Measurements from ENCODE around the gene DAAM1. TPM values are rescaled to one million over a fixed set of nuclear protein-coding genes. Genes with fewer than 3 reads are reported as not detected.

The DAAM1 gene
- polyA plus RNA-seq, 1 donor (not counting 4 experiments of a cell fraction or from before 2014, with no cell fraction given): 44.6 TPM

GRCh38 chr14:59217011-59217410, 28.5 kb downstream of the DAAM1 start:
- Histone ChIP-seq H3K9me3 (ENCODE audit: control insufficient read depth, low read depth, low read length) (no peaks in the 10 kb centered on the region), H2AFZ (ENCODE audit: control insufficient read depth, low read length) (no peak overlapping the region), H3K4me2 (ENCODE audit: control insufficient read depth, extremely low read depth, insufficient read depth, low read depth, low read length) (no peak overlapping the region), H3K4me1 (ENCODE audit: control insufficient read depth, extremely low read depth, insufficient read depth, low read length) (peaks cover 5% of the 10 kb centered on the region), H3K79me2 (ENCODE audit: control insufficient read depth, insufficient read depth, low read length) (peaks cover 43% of the 10 kb centered on the region), H4K20me1 (ENCODE audit: control insufficient read depth, extremely low read depth, insufficient read depth, low read length) (no peaks in the 10 kb centered on the region), H3K27me3 (ENCODE audit: control insufficient read depth, extremely low read depth, insufficient read depth, low read length) (no peaks in the 10 kb centered on the region), H3K9ac (ENCODE audit: control insufficient read depth, extremely low read depth, insufficient read depth, low read length) (no peak overlapping the region), H3K9me1 (ENCODE audit: control insufficient read depth, extremely low read depth, insufficient read depth, low read length) (no peaks in the 10 kb centered on the region), H3K4me3 (ENCODE audit: control insufficient read depth in 2 of 3, extremely low read depth in 1 of 3, insufficient read depth in 2 of 3, low read depth in 1 of 3, low read length in 3 of 3) (no peak overlapping the region), H3K27ac (ENCODE audit: control insufficient read depth, insufficient read depth, low read length) (no peak overlapping the region), H3K36me3 (ENCODE audit: control insufficient read depth in 2 of 2, extremely low read depth in 1 of 2, insufficient read depth in 2 of 2, low read length in 2 of 2) (no peaks in the 10 kb centered on the region)
- no peak for DNase-seq (ENCODE audit: low read depth, low spot score)
- FAIRE-seq: no peak
- dilution Hi-C loops (cut with MboI; ENCODE audit: extremely low pct_ligation_motif_present, low sequenced_read_pairs): no loop called here
- TF ChIP-seq EZH2 (IDR thresholded peaks at IDR 0.05; ENCODE audit: low read length): no peak

GRCh38 chr14:59221568-59221967, 33.1 kb downstream of the DAAM1 start:
- H3K9me3 ChIP-seq (ENCODE audit: control insufficient read depth, low read depth, low read length): no peaks in the 10 kb centered on the region
- H3K4me3 ChIP-seq (ENCODE audit: control insufficient read depth in 2 of 3, extremely low read depth in 1 of 3, insufficient read depth in 2 of 3, low read depth in 1 of 3, low read length in 3 of 3): no peak overlapping the region
- dilution Hi-C loops (cut with MboI; ENCODE audit: extremely low pct_ligation_motif_present, low sequenced_read_pairs): no loop called here
- no peaks in the 10 kb centered on the region for H4K20me1 ChIP-seq (ENCODE audit: control insufficient read depth, extremely low read depth, insufficient read depth, low read length)
- no peaks in the 10 kb centered on the region for H3K27me3 ChIP-seq (ENCODE audit: control insufficient read depth, extremely low read depth, insufficient read depth, low read length)
- no peaks in the 10 kb centered on the region for H3K9me1 ChIP-seq (ENCODE audit: control insufficient read depth, extremely low read depth, insufficient read depth, low read length)
- H3K9ac ChIP-seq (ENCODE audit: control insufficient read depth, extremely low read depth, insufficient read depth, low read length): no peak overlapping the region
- FAIRE-seq: no peak
- peaks cover 12% of the 10 kb centered on the region for H3K4me1 ChIP-seq (ENCODE audit: control insufficient read depth, extremely low read depth, insufficient read depth, low read length)
- no peak for TF ChIP-seq EZH2 (IDR thresholded peaks at IDR 0.05; ENCODE audit: low read length)
- TF ChIP-seq CTCF (optimal IDR thresholded peaks at IDR 0.05 in 1 of 3, IDR thresholded peaks at IDR 0.05 in 1 of 3, conservative IDR thresholded peaks at IDR 0.05 in 1 of 3; ENCODE audit: extremely low read depth in 1 of 3, insufficient read depth in 2 of 3, low read length in 3 of 3): no peak
- H3K27ac ChIP-seq (ENCODE audit: control insufficient read depth, insufficient read depth, low read length): no peak overlapping the region
- H3K4me2 ChIP-seq (ENCODE audit: control insufficient read depth, extremely low read depth, insufficient read depth, low read depth, low read length): no peak overlapping the region
- no peak for DNase-seq (ENCODE audit: low read depth, low spot score)
- no peak overlapping the region for H2AFZ ChIP-seq (ENCODE audit: control insufficient read depth, low read length)
- no peaks in the 10 kb centered on the region for H3K36me3 ChIP-seq (ENCODE audit: control insufficient read depth in 2 of 2, extremely low read depth in 1 of 2, insufficient read depth in 2 of 2, low read length in 2 of 2)
- H3K79me2 ChIP-seq (ENCODE audit: control insufficient read depth, insufficient read depth, low read length): peaks cover 45% of the 10 kb centered on the region

- H4K20me1 ChIP-seq (ENCODE audit: control insufficient read depth, extremely low read depth, insufficient read depth, low read length): no peaks in the 10 kb centered on the region
- H3K4me3 ChIP-seq (ENCODE audit: control insufficient read depth in 2 of 3, extremely low read depth in 1 of 3, insufficient read depth in 2 of 3, low read depth in 1 of 3, low read length in 3 of 3): no peak overlapping the region
- H3K4me1 ChIP-seq (ENCODE audit: control insufficient read depth, extremely low read depth, insufficient read depth, low read length): peaks cover 12% of the 10 kb centered on the region
- DNase-seq (ENCODE audit: low read depth, low spot score) (no peak), FAIRE-seq (no peak)
- dilution Hi-C loops (cut with MboI; ENCODE audit: extremely low pct_ligation_motif_present, low sequenced_read_pairs): no loop called here
- H3K27ac ChIP-seq (ENCODE audit: control insufficient read depth, insufficient read depth, low read length): no peak overlapping the region
- H3K9me3 ChIP-seq (ENCODE audit: control insufficient read depth, low read depth, low read length): no peaks in the 10 kb centered on the region
- no peak overlapping the region for H3K4me2 ChIP-seq (ENCODE audit: control insufficient read depth, extremely low read depth, insufficient read depth, low read depth, low read length)
- no peaks in the 10 kb centered on the region for H3K9me1 ChIP-seq (ENCODE audit: control insufficient read depth, extremely low read depth, insufficient read depth, low read length)
- no peak overlapping the region for H2AFZ ChIP-seq (ENCODE audit: control insufficient read depth, low read length)
- H3K9ac ChIP-seq (ENCODE audit: control insufficient read depth, extremely low read depth, insufficient read depth, low read length): no peak overlapping the region
- no peaks in the 10 kb centered on the region for H3K36me3 ChIP-seq (ENCODE audit: control insufficient read depth in 2 of 2, extremely low read depth in 1 of 2, insufficient read depth in 2 of 2, low read length in 2 of 2)
- TF ChIP-seq CTCF (optimal IDR thresholded peaks at IDR 0.05 in 1 of 3, IDR thresholded peaks at IDR 0.05 in 1 of 3, conservative IDR thresholded peaks at IDR 0.05 in 1 of 3; ENCODE audit: extremely low read depth in 1 of 3, insufficient read depth in 2 of 3, low read length in 3 of 3) (no peak), EZH2 (IDR thresholded peaks at IDR 0.05; ENCODE audit: low read length) (no peak)
- H3K79me2 ChIP-seq (ENCODE audit: control insufficient read depth, insufficient read depth, low read length): peaks cover 55% of the 10 kb centered on the region
- no peaks in the 10 kb centered on the region for H3K27me3 ChIP-seq (ENCODE audit: control insufficient read depth, extremely low read depth, insufficient read depth, low read length)
These were observed 35.9 kb downstream of the DAAM1 start for GRCh38 chr14:59224341-59224740.
